H1 (cell line): Measurements from ENCODE around the gene SHANK1. TPM values are rescaled to one million over a fixed set of nuclear protein-coding genes. Genes with fewer than 3 reads are reported as not detected.

Experiments used
- FOSL1 ChIP-seq: IDR thresholded peaks from 2 replicates; pipeline ENCODE4 v1.6.1; 2011; ENCODE audit warnings: mild to moderate bottlenecking, low read depth, low read length, moderate library complexity; ENCODE audit not compliant: insufficient read depth
- NANOG ChIP-seq: IDR thresholded peaks from 2 replicates; pipeline ENCODE4 v1.6.1; 2011; ENCODE audit warnings: low read length, low read depth, mild to moderate bottlenecking, inconsistent platforms; ENCODE audit not compliant: insufficient read depth, poor library complexity, severe bottlenecking
- POLR2A ChIP-seq, 2 experiments: IDR thresholded peaks; 1 replicate in 1 of 2; 2 replicates in 1 of 2; pipeline ENCODE4 v1.6.1; 2011; ENCODE audit warnings: low read depth in 2 of 2, low read length in 2 of 2, mild to moderate bottlenecking in 2 of 2; ENCODE audit errors: control extremely low read depth in 1 of 2
- POLR2AphosphoS5 ChIP-seq: IDR thresholded peaks from 2 replicates; pipeline ENCODE4 v1.6.1; 2011; ENCODE audit warnings: low read depth, low read length
- SIN3A ChIP-seq, 2 experiments: IDR thresholded peaks in 1 of 2; conservative IDR thresholded peaks in 1 of 2; 2 replicates each; pipeline ENCODE4 v1.6.1; 2011 to 2012; ENCODE audit warnings: low read length in 2 of 2, improper control_type of control experiment in 1 of 2, low read depth in 1 of 2, mild to moderate bottlenecking in 1 of 2
- TAF1 ChIP-seq: IDR thresholded peaks from 2 replicates; pipeline ENCODE4 v1.6.1; 2011; ENCODE audit warnings: mild to moderate bottlenecking, low read depth, low read length
- polyA plus RNA-seq, 7 experiments: library from polyadenylated mRNA; depleted of rRNA in 3 of 7; stranded (reverse) in 5 of 7; unstranded in 2 of 7; fragments of >200 nt in 5 of 7; fragments of 200-250 nt in 2 of 7; gene quantifications; 1 replicate in 5 of 7; 2 replicates in 1 of 7; 4 replicates in 1 of 7; pipeline versions ENCODE4 v1.2.1 to v1.2.3, GENCODE V29; 2011 to 2013; ENCODE audit warnings: missing spikeins in 2 of 7, mixed read lengths in 2 of 7
- total RNA-seq: library from RNA; stranded (reverse); fragmentation: NEBNext Ultra II Directional; extraction: Animal tissue kit (Norgen Biotek cat#: 25700); gene quantifications from 2 replicates; pipeline ENCODE4 v1.2.1, GENCODE V29; 2021
- TF ChIP-seq, protein P1 (sequence below): IDR thresholded peaks from 2 replicates; pipeline ENCODE4 v1.6.1; 2012; ENCODE audit warnings: inconsistent platforms

SHANK1 gene
- total and polyA plus RNA-seq, 2 of the 8 experiments (the other 6 are each of a cell fraction or from before 2014, with no cell fraction given), result 1.1 to 3.7 TPM

DNA sequence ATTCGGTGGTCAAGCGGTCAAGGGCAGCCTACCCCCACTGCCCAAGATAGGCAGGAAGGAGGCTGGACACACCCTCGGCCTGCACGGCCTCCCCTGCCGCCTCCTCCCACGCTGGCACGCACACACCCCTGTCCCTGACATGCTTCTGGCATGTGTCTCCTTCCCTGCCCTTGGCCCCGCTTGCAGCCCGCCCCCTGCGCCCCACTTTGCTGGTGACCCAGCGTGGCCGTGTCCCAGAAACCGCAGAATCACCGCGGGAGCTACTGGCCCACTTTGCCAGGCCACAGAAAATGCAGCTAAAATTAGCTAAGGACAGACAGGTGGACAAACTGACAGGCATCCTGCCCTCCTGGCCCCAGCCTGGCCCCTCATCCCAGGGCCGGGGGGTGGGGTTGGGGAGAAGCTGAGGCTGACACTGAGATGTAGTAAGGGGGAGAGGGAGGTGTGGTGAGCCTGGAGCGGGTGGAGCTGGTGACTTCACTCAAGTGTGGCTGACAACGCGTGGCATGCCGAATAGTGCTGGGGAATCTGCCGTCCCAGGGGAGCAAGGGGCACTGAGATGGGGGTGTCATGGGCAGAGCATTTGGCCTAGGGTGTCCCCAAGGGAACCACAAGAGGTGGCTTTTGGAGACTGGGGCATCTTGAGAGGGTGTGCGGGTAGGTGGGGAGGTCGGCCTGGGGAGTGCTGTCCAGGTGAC lies 2.4 kb downstream of the SHANK1 start (continued):
- no peak for TF ChIP-seq SIN3A (conservative IDR thresholded peaks at IDR 0.05 in 1 of 2, IDR thresholded peaks at IDR 0.05 in 1 of 2; ENCODE audit: low read depth in 1 of 2, low read length in 2 of 2)
- TF ChIP-seq POLR2A (IDR thresholded peaks at IDR 0.05; ENCODE audit: control extremely low read depth in 1 of 2, low read depth in 2 of 2, low read length in 2 of 2), result no peak
- no peak for TF ChIP-seq NANOG
- TF ChIP-seq, protein P1, sequence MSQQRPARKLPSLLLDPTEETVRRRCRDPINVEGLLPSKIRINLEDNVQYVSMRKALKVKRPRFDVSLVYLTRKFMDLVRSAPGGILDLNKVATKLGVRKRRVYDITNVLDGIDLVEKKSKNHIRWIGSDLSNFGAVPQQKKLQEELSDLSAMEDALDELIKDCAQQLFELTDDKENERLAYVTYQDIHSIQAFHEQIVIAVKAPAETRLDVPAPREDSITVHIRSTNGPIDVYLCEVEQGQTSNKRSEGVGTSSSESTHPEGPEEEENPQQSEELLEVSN, result no peak
- no peak for TF ChIP-seq TAF1
- no peak for TF ChIP-seq FOSL1
- TF ChIP-seq POLR2AphosphoS5, result no peak
